GF-D8 (cell line): ENCODE data around the gene ACACA.
"Not testable (repeated sequence)": the region's sequence is repeated elsewhere in the genome, so short reads cannot be mapped to it uniquely, and the experiment has no call there.

Experiments used
- DNase-seq: peaks from one replicate; lab custom pipeline; 2025; lab: John Stamatoyannopoulos, UW

ACACA gene

GRCh38 chr17:37174205-37174604 is 232.4 kb downstream of the ACACA start:
- no peak for DNase-seq

- no peak for DNase-seq
Measured at GRCh38 chr17:37170881-37171425, 235.7 kb downstream of the ACACA start.

- no peak for DNase-seq
Measured at GRCh38 chr17:37168731-37169353, 237.8 kb downstream of the ACACA start.

- no peak for DNase-seq
Measured at GRCh38 chr17:37167756-37168155, 238.9 kb downstream of the ACACA start.

GRCh38 chr17:37164057-37164456 is 242.6 kb downstream of the ACACA start:
- no peak for DNase-seq

GRCh38 chr17:37162800-37163199 is 243.8 kb downstream of the ACACA start:
- DNase-seq = no peak

GRCh38 chr17:37160944-37161343 is 245.7 kb downstream of the ACACA start:
- no peak for DNase-seq

GRCh38 chr17:37158290-37158689 is 248.3 kb downstream of the ACACA start:
- DNase-seq = no peak

- DNase-seq = no peak
Measured at GRCh38 chr17:37148156-37148555, 258.5 kb downstream of the ACACA start.

- DNase-seq = no peak
Measured at GRCh38 chr17:37147301-37147812, 259.3 kb downstream of the ACACA start.

GRCh38 chr17:37146086-37147064 is 260.3 kb downstream of the ACACA start:
- DNase-seq = no peak

- DNase-seq = no peak
Measured at GRCh38 chr17:37144075-37144701, 262.4 kb downstream of the ACACA start.

- not testable (repeated sequence) for DNase-seq
Measured at GRCh38 chr17:37143558-37143957, 263.1 kb downstream of the ACACA start.

GRCh38 chr17:37142294-37142896 is 264.2 kb downstream of the ACACA start:
- no peak for DNase-seq

- DNase-seq = no peak
Measured at GRCh38 chr17:37138571-37139120, 268.0 kb downstream of the ACACA start.

GRCh38 chr17:37137906-37138514 is 268.6 kb downstream of the ACACA start:
- no peak for DNase-seq

- no peak for DNase-seq
Measured at GRCh38 chr17:37137070-37137610, 269.5 kb downstream of the ACACA start.

- DNase-seq = no peak
Measured at GRCh38 chr17:37135576-37135975, 271.1 kb downstream of the ACACA start.

- no peak for DNase-seq
Measured at GRCh38 chr17:37134050-37134449, 272.6 kb downstream of the ACACA start.

GRCh38 chr17:37133136-37133535 is 273.5 kb downstream of the ACACA start:
- no peak for DNase-seq
